ENCODE data around the gene TAGAP. TPM values are rescaled to one million over a fixed set of nuclear protein-coding genes. Genes with fewer than 3 reads are reported as not detected.
"Not testable (repeated sequence)": the region's sequence is repeated elsewhere in the genome, so short reads cannot be mapped to it uniquely, and the experiment has no call there.

TAGAP gene
- total RNA-seq, 2 donors from 2014 or later: 1.1 to 2.3 TPM

GRCh38 chr6:159033160-159034049 lies 11.4 kb downstream of the TAGAP start:
- Histone ChIP-seq H3K4me1 (no peaks in the 10 kb centered on the region), H3K27me3 (no peaks in the 10 kb centered on the region), H3K9ac (ENCODE audit: low read depth in 2 of 2, low read length in 2 of 2) (no peak overlapping the region), H3K4me3 (no peak overlapping the region), H3K9me3 (no peaks in the 10 kb centered on the region), H3K27ac (no peak overlapping the region), H3K36me3 (no peaks in the 10 kb centered on the region)
- no peak for TF ChIP-seq CTCF (IDR thresholded peaks at IDR 0.05)
- peak; percentile 7 for DNase-seq
- intact Hi-C loops (cut with DNase I): no loop called here

GRCh38 chr6:159031846-159032245 lies 12.9 kb downstream of the TAGAP start:
- intact Hi-C loops (cut with DNase I): no loop called here
- no peak overlapping the region for H3K9ac ChIP-seq (ENCODE audit: low read depth in 2 of 2, low read length in 2 of 2)
- no peak for TF ChIP-seq CTCF (IDR thresholded peaks at IDR 0.05)
- peak overlapping the region; percentile 1 for H3K27ac ChIP-seq
- no peak overlapping the region for H3K4me3 ChIP-seq
- no peak for DNase-seq
- no peaks in the 10 kb centered on the region for H3K36me3 ChIP-seq
- H3K27me3 ChIP-seq: no peaks in the 10 kb centered on the region
- H3K4me1 ChIP-seq: no peaks in the 10 kb centered on the region
- no peaks in the 10 kb centered on the region for H3K9me3 ChIP-seq

- Histone ChIP-seq H3K9me3 (no peaks in the 10 kb centered on the region), H3K36me3 (no peaks in the 10 kb centered on the region), H3K4me3 (no peak overlapping the region), H3K27me3 (no peaks in the 10 kb centered on the region), H3K27ac (no peak overlapping the region), H3K4me1 (no peaks in the 10 kb centered on the region), H3K9ac (ENCODE audit: low read depth in 2 of 2, low read length in 2 of 2) (no peak overlapping the region)
- TF ChIP-seq CTCF (IDR thresholded peaks at IDR 0.05): no peak
- DNase-seq: no peak
- intact Hi-C loops (cut with DNase I): no loop called here
Observed at GRCh38 chr6:159030168-159030567, 14.6 kb downstream of the TAGAP start.

GRCh38 chr6:159025224-159025623 lies 19.6 kb downstream of the TAGAP start:
- H3K27ac ChIP-seq; H3K27me3 ChIP-seq; H3K4me3 ChIP-seq; DNase-seq; H3K9me3 ChIP-seq; H3K4me1 ChIP-seq; H3K9ac ChIP-seq (ENCODE audit: low read depth in 2 of 2, low read length in 2 of 2); intact Hi-C loops (cut with DNase I); H3K36me3 ChIP-seq: not testable (repeated sequence)

- DNase-seq: no peak
- H3K27me3 ChIP-seq: no peaks in the 10 kb centered on the region
- TF ChIP-seq CTCF (IDR thresholded peaks at IDR 0.05): no peak
- H3K9me3 ChIP-seq: no peaks in the 10 kb centered on the region
- H3K4me3 ChIP-seq: no peak overlapping the region
- intact Hi-C loops (cut with DNase I): no loop called here
- H3K4me1 ChIP-seq: no peaks in the 10 kb centered on the region
- no peak overlapping the region for H3K9ac ChIP-seq (ENCODE audit: low read depth in 2 of 2, low read length in 2 of 2)
- H3K36me3 ChIP-seq: no peaks in the 10 kb centered on the region
- no peak overlapping the region for H3K27ac ChIP-seq
Observed at GRCh38 chr6:159023893-159024292, 20.9 kb downstream of the TAGAP start.

GRCh38 chr6:159020011-159020410 lies 24.8 kb downstream of the TAGAP start:
- Histone ChIP-seq H3K9ac (ENCODE audit: low read depth in 2 of 2, low read length in 2 of 2) (no peak overlapping the region), H3K4me1 (no peaks in the 10 kb centered on the region), H3K4me3 (no peak overlapping the region), H3K36me3 (no peaks in the 10 kb centered on the region), H3K27me3 (no peaks in the 10 kb centered on the region), H3K27ac (no peak overlapping the region), H3K9me3 (no peaks in the 10 kb centered on the region)
- TF ChIP-seq CTCF (IDR thresholded peaks at IDR 0.05): no peak
- DNase-seq: no peak
- intact Hi-C loops (cut with DNase I): no loop called here
